OCI-LY3 (cell line): ENCODE data around the gene AGBL1.

Experiments
- EZH2phosphoT487 ChIP-seq: fragments of 200-600 bp; shearing (Covaris generic); IDR thresholded peaks from 2 replicates; pipeline ENCODE4 v1.6.1; 2018; ENCODE audit warnings: antibody characterized with exemption, mixed run types, low read depth
- TF ChIP-seq, protein P1 (sequence below): fragments of 200-600, 300-600 bp; sonication (generic); IDR thresholded peaks from 2 replicates; pipeline ENCODE4 v1.5.1; 2014; ENCODE audit warnings: antibody characterized with exemption, low read length, low read depth

- TF ChIP-seq, protein P1, sequence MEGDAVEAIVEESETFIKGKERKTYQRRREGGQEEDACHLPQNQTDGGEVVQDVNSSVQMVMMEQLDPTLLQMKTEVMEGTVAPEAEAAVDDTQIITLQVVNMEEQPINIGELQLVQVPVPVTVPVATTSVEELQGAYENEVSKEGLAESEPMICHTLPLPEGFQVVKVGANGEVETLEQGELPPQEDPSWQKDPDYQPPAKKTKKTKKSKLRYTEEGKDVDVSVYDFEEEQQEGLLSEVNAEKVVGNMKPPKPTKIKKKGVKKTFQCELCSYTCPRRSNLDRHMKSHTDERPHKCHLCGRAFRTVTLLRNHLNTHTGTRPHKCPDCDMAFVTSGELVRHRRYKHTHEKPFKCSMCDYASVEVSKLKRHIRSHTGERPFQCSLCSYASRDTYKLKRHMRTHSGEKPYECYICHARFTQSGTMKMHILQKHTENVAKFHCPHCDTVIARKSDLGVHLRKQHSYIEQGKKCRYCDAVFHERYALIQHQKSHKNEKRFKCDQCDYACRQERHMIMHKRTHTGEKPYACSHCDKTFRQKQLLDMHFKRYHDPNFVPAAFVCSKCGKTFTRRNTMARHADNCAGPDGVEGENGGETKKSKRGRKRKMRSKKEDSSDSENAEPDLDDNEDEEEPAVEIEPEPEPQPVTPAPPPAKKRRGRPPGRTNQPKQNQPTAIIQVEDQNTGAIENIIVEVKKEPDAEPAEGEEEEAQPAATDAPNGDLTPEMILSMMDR: no peak
- no peak for TF ChIP-seq EZH2phosphoT487
These were observed 605.6 kb downstream of the AGBL1 start for GRCh38 chr15:86685263-86685662.
